ENCODE data around the gene SOX8. TPM values are rescaled to one million over a fixed set of nuclear protein-coding genes. Genes with fewer than 3 reads are reported as not detected.
"Not testable (repeated sequence)": the region's sequence is repeated elsewhere in the genome, so short reads cannot be mapped to it uniquely, and the experiment has no call there.

Gene SOX8
- total and polyA plus RNA-seq, 2 experiments from 2014 or later = 5.7 to 26.2 TPM

GRCh38 chr16:953818-954217, 27.8 kb upstream of the SOX8 start:
- not testable (repeated sequence) for H3K27me3 Mint-ChIP-seq (ENCODE audit: insufficient read depth, low read depth, poor library complexity); H3K27ac Mint-ChIP-seq; H3K4me3 Mint-ChIP-seq; H3K4me3 ChIP-seq; H3K79me2 ChIP-seq (replicated peaks; ENCODE audit: insufficient read depth); H3K9me3 Mint-ChIP-seq; H3K27me3 ChIP-seq (ENCODE audit: insufficient read depth); H2AFZ ChIP-seq; H3K9me2 ChIP-seq (ENCODE audit: insufficient read depth); H3K36me3 Mint-ChIP-seq (ENCODE audit: low read depth); H4K20me1 ChIP-seq (replicated peaks; ENCODE audit: insufficient read depth); ATAC-seq; H3F3A ChIP-seq (replicated peaks; ENCODE audit: low read depth); DNase-seq (ENCODE audit: low spot score); H3K36me3 ChIP-seq (ENCODE audit: insufficient read depth); H3K4me2 ChIP-seq; H3K27ac ChIP-seq (ENCODE audit: low read depth); H3K4me1 Mint-ChIP-seq; H3K4me1 ChIP-seq (ENCODE audit: insufficient read depth)

DNA sequence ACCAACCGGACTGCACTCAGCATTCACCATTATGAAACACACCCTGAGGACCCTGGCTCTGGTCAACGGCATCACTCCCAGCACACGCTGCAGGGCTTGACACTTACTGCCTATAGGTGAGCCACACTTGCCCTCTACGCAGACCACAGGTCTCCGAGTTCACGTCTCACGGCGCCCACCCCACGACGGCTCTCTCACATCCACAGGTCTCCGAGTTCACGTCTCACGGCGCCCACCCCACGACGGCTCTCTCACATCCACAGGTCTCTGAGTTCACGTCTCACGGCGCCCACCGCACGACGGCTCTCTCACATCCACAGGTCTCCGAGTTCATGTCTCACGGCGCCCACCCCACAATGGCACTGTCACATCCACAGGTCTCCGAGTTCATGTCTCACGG, 25.8 kb upstream of the SOX8 start:
- H4K20me1 ChIP-seq (replicated peaks; ENCODE audit: insufficient read depth); H3K9me2 ChIP-seq (ENCODE audit: insufficient read depth); ATAC-seq; H3K27me3 ChIP-seq (ENCODE audit: insufficient read depth); H2AFZ ChIP-seq; DNase-seq (ENCODE audit: low spot score); H3F3A ChIP-seq (replicated peaks; ENCODE audit: low read depth); H3K36me3 ChIP-seq (ENCODE audit: insufficient read depth); H3K9me3 Mint-ChIP-seq; H3K4me1 ChIP-seq (ENCODE audit: insufficient read depth); H3K36me3 Mint-ChIP-seq (ENCODE audit: low read depth); H3K79me2 ChIP-seq (replicated peaks; ENCODE audit: insufficient read depth); H3K4me3 Mint-ChIP-seq; H3K27ac ChIP-seq (ENCODE audit: low read depth); H3K4me2 ChIP-seq; H3K4me1 Mint-ChIP-seq; H3K27ac Mint-ChIP-seq; H3K27me3 Mint-ChIP-seq (ENCODE audit: insufficient read depth, low read depth, poor library complexity); H3K4me3 ChIP-seq: not testable (repeated sequence)

GRCh38 chr16:959232-960040, 22.1 kb upstream of the SOX8 start:
- H3K9me3 Mint-ChIP-seq = peaks cover 4% of the 10 kb centered on the region; the same call in 2 of the 3 replicates
- H3K27ac Mint-ChIP-seq = no peak overlapping the region
- Histone ChIP-seq H3K79me2 (replicated peaks; ENCODE audit: insufficient read depth) (no peaks in the 10 kb centered on the region), H4K20me1 (replicated peaks; ENCODE audit: insufficient read depth) (no peaks in the 10 kb centered on the region), H3K27me3 (ENCODE audit: insufficient read depth) (no peaks in the 10 kb centered on the region), H3K4me3 (no peak overlapping the region), H2AFZ (no peak overlapping the region), H3K36me3 (ENCODE audit: insufficient read depth) (no peaks in the 10 kb centered on the region), H3K27ac (ENCODE audit: low read depth) (no peak overlapping the region), H3K4me1 (ENCODE audit: insufficient read depth) (no peaks in the 10 kb centered on the region), H3F3A (replicated peaks; ENCODE audit: low read depth) (no peaks in the 10 kb centered on the region), H3K9me2 (ENCODE audit: insufficient read depth) (no peaks in the 10 kb centered on the region), H3K4me2 (no peak overlapping the region)
- DNase-seq (ENCODE audit: low spot score) (no peak), ATAC-seq (no peak)
- no peak overlapping the region for H3K4me3 Mint-ChIP-seq
- H3K36me3 Mint-ChIP-seq (ENCODE audit: low read depth) = no peaks in the 10 kb centered on the region; the same call in 2 of the 3 replicates
- peaks cover 8% of the 10 kb centered on the region for H3K27me3 Mint-ChIP-seq (ENCODE audit: insufficient read depth, low read depth, poor library complexity)
- no peaks in the 10 kb centered on the region; the same call in 2 of the 3 replicates for H3K4me1 Mint-ChIP-seq
- TF ChIP-seq NANOG (IDR thresholded peaks at IDR 0.05; ENCODE audit: borderline replicate concordance) = no peak
- no peak for TF ChIP-seq EZH2phosphoT487 (IDR thresholded peaks at IDR 0.05; ENCODE audit: unreplicated experiment)
- no peak for TF ChIP-seq POLR2AphosphoS5 (IDR thresholded peaks at IDR 0.05; ENCODE audit: low read depth)
- TF ChIP-seq ZNF114 (CRISPR knock-in tag; IDR thresholded peaks at IDR 0.05) = no peak
- TF ChIP-seq, protein P1, sequence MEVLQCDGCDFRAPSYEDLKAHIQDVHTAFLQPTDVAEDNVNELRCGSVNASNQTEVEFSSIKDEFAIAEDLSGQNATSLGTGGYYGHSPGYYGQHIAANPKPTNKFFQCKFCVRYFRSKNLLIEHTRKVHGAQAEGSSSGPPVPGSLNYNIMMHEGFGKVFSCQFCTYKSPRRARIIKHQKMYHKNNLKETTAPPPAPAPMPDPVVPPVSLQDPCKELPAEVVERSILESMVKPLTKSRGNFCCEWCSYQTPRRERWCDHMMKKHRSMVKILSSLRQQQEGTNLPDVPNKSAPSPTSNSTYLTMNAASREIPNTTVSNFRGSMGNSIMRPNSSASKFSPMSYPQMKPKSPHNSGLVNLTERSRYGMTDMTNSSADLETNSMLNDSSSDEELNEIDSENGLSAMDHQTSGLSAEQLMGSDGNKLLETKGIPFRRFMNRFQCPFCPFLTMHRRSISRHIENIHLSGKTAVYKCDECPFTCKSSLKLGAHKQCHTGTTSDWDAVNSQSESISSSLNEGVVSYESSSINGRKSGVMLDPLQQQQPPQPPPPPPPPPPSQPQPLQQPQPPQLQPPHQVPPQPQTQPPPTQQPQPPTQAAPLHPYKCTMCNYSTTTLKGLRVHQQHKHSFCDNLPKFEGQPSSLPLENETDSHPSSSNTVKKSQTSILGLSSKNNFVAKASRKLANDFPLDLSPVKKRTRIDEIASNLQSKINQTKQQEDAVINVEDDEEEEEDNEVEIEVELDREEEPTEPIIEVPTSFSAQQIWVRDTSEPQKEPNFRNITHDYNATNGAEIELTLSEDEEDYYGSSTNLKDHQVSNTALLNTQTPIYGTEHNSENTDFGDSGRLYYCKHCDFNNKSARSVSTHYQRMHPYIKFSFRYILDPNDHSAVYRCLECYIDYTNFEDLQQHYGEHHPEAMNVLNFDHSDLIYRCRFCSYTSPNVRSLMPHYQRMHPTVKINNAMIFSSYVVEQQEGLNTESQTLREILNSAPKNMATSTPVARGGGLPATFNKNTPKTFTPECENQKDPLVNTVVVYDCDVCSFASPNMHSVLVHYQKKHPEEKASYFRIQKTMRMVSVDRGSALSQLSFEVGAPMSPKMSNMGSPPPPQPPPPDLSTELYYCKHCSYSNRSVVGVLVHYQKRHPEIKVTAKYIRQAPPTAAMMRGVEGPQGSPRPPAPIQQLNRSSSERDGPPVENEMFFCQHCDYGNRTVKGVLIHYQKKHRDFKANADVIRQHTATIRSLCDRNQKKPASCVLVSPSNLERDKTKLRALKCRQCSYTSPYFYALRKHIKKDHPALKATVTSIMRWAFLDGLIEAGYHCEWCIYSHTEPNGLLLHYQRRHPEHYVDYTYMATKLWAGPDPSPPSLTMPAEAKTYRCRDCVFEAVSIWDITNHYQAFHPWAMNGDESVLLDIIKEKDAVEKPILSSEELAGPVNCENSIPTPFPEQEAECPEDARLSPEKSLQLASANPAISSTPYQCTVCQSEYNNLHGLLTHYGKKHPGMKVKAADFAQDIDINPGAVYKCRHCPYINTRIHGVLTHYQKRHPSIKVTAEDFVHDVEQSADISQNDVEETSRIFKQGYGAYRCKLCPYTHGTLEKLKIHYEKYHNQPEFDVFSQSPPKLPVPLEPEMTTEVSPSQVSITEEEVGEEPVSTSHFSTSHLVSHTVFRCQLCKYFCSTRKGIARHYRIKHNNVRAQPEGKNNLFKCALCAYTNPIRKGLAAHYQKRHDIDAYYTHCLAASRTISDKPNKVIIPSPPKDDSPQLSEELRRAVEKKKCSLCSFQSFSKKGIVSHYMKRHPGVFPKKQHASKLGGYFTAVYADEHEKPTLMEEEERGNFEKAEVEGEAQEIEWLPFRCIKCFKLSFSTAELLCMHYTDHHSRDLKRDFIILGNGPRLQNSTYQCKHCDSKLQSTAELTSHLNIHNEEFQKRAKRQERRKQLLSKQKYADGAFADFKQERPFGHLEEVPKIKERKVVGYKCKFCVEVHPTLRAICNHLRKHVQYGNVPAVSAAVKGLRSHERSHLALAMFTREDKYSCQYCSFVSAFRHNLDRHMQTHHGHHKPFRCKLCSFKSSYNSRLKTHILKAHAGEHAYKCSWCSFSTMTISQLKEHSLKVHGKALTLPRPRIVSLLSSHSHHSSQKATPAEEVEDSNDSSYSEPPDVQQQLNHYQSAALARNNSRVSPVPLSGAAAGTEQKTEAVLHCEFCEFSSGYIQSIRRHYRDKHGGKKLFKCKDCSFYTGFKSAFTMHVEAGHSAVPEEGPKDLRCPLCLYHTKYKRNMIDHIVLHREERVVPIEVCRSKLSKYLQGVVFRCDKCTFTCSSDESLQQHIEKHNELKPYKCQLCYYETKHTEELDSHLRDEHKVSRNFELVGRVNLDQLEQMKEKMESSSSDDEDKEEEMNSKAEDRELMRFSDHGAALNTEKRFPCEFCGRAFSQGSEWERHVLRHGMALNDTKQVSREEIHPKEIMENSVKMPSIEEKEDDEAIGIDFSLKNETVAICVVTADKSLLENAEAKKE (CRISPR knock-in tag; IDR thresholded peaks at IDR 0.05) = no peak
- no peak for TF ChIP-seq ZNF331 (CRISPR knock-in tag; IDR thresholded peaks at IDR 0.05; ENCODE audit: low read depth)
- TF ChIP-seq EZH2 (IDR thresholded peaks at IDR 0.05; ENCODE audit: low read depth, unreplicated experiment) = no peak
- TF ChIP-seq, protein P2, sequence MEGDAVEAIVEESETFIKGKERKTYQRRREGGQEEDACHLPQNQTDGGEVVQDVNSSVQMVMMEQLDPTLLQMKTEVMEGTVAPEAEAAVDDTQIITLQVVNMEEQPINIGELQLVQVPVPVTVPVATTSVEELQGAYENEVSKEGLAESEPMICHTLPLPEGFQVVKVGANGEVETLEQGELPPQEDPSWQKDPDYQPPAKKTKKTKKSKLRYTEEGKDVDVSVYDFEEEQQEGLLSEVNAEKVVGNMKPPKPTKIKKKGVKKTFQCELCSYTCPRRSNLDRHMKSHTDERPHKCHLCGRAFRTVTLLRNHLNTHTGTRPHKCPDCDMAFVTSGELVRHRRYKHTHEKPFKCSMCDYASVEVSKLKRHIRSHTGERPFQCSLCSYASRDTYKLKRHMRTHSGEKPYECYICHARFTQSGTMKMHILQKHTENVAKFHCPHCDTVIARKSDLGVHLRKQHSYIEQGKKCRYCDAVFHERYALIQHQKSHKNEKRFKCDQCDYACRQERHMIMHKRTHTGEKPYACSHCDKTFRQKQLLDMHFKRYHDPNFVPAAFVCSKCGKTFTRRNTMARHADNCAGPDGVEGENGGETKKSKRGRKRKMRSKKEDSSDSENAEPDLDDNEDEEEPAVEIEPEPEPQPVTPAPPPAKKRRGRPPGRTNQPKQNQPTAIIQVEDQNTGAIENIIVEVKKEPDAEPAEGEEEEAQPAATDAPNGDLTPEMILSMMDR (conservative IDR thresholded peaks at IDR 0.05; ENCODE audit: low read depth in 2 of 2) = no peak
- no peak for TF ChIP-seq CREB1 (CRISPR knock-in tag; IDR thresholded peaks at IDR 0.05; ENCODE audit: low read depth)
